ENCODE measurements around the gene PLD3. TPM values are rescaled to one million over a fixed set of nuclear protein-coding genes. Genes with fewer than 3 reads are reported as not detected.

The PLD3 gene
- total RNA-seq, 4 donors from 2014 or later, result 61.9 to 210 (median 162) TPM

- H3K27ac ChIP-seq, result no peak overlapping the region
- no peaks in the 10 kb centered on the region for H3K27me3 ChIP-seq
- no peak overlapping the region for H3K4me3 ChIP-seq
- TF ChIP-seq POLR2A (IDR thresholded peaks at IDR 0.05) (no peak), CTCF (IDR thresholded peaks at IDR 0.05) (no peak)
- peaks cover 0 to 38% (median 9%) of the 10 kb centered on the region in 4 donors for H3K4me1 ChIP-seq
- no peak for DNase-seq
- H3K36me3 ChIP-seq, result peaks cover 0 to 13% (median 0%) of the 10 kb centered on the region in 3 donors
- H3K9me3 ChIP-seq, result no peaks in the 10 kb centered on the region
Observed at GRCh38 chr19:40419066-40419612, 70.6 kb downstream of the PLD3 start.

- Histone ChIP-seq H3K27ac (no peak overlapping the region), H3K36me3 (peaks cover 0 to 13% (median 0%) of the 10 kb centered on the region in 3 donors), H3K4me3 (no peak overlapping the region), H3K9me3 (no peaks in the 10 kb centered on the region), H3K4me1 (peaks cover 3 to 42% (median 11%) of the 10 kb centered on the region in 4 donors), H3K27me3 (no peaks in the 10 kb centered on the region)
- no peak for DNase-seq
- TF ChIP-seq POLR2A (IDR thresholded peaks at IDR 0.05) (no peak), CTCF (IDR thresholded peaks at IDR 0.05) (no peak)
Observed at GRCh38 chr19:40419780-40420179, 71.3 kb downstream of the PLD3 start.

GRCh38 chr19:40420451-40420765 lies 71.9 kb downstream of the PLD3 start:
- Histone ChIP-seq H3K9me3 (no peaks in the 10 kb centered on the region), H3K27ac (peak overlapping the region; percentile 95 to 99 (median 96)), H3K4me3 (peak overlapping the region; percentile 52 to 71 (median 60)), H3K36me3 (peaks cover 0 to 13% (median 0%) of the 10 kb centered on the region in 3 donors), H3K4me1 (peaks cover 3 to 42% (median 11%) of the 10 kb centered on the region in 4 donors), H3K27me3 (no peaks in the 10 kb centered on the region)
- TF ChIP-seq POLR2A (IDR thresholded peaks at IDR 0.05), result no peak
- no peak for TF ChIP-seq CTCF (IDR thresholded peaks at IDR 0.05)
- peak in 1 of 3 donors; percentile 40 for DNase-seq

GRCh38 chr19:40420766-40421765 lies 72.6 kb downstream of the PLD3 start:
- peak; percentile 83 to 98 (median 95) for DNase-seq
- TF ChIP-seq POLR2A (IDR thresholded peaks at IDR 0.05), result peak; percentile 94 to 97
- TF ChIP-seq CTCF (IDR thresholded peaks at IDR 0.05), result peak; percentile 95 to 97 (median 96)
- Histone ChIP-seq H3K36me3 (peaks cover 0 to 13% (median 0%) of the 10 kb centered on the region in 3 donors), H3K9me3 (no peaks in the 10 kb centered on the region), H3K27ac (peak overlapping the region; percentile 95 to 99 (median 96)), H3K4me3 (peak overlapping the region; percentile 52 to 71 (median 60)), H3K27me3 (no peaks in the 10 kb centered on the region), H3K4me1 (peaks cover 3 to 42% (median 11%) of the 10 kb centered on the region in 4 donors)

- DNase-seq, result no peak
- TF ChIP-seq CTCF (IDR thresholded peaks at IDR 0.05), result no peak
- TF ChIP-seq POLR2A (IDR thresholded peaks at IDR 0.05), result no peak
- Histone ChIP-seq H3K9me3 (no peaks in the 10 kb centered on the region), H3K27me3 (no peaks in the 10 kb centered on the region), H3K27ac (peak overlapping the region; percentile 95 to 99 (median 96)), H3K4me1 (peaks cover 3 to 50% (median 11%) of the 10 kb centered on the region in 4 donors), H3K36me3 (peaks cover 0 to 13% (median 0%) of the 10 kb centered on the region in 3 donors), H3K4me3 (peak overlapping the region in 1 of 4 donors; percentile 61)
Observed at GRCh38 chr19:40421993-40422747, 73.7 kb downstream of the PLD3 start.
